SH-SY5Y (cell line): Measurements from ENCODE around the gene DNAH8.

Source experiments
- GATA2 ChIP-seq: IDR thresholded peaks from 2 replicates; pipeline ENCODE4 v1.6.1; 2011; ENCODE audit warnings: mild to moderate bottlenecking, low read depth, low read length
- GATA3 ChIP-seq: IDR thresholded peaks from 2 replicates; pipeline ENCODE4 v1.6.1; 2011; ENCODE audit warnings: low read depth, mild to moderate bottlenecking, low read length, moderate library complexity

DNA sequence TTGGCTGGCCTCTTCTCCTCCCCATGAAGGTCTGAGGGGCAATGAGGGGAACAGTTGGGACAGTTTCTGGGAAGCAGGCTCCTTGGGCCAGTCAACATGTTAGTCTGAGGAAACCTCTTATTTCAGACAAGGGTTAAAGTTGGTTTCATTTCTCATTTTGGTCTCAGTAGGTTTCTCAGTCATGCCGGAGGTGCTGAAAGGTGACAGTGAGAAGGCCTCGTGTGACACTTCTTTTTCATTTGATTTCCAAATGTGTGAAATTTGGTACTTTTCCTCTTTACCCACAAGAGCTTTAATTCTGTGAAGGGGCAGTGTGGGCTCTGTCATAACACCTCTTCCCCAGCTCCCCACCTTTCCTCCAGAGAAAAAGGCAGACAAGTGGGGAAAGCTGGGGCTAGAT, 326.0 kb downstream of the DNAH8 start:
- TF ChIP-seq GATA2: no peak
- TF ChIP-seq GATA3: no peak
